IMR-90 (cell line): Measurements from ENCODE around the gene SNRK.

ENCODE experiments used
- MAZ ChIP-seq: IDR thresholded peaks from 2 replicates; pipeline ENCODE4 v1.6.1; 2012; ENCODE audit warnings: low read depth, mild to moderate bottlenecking, low read length, improper control_type of control experiment, moderate library complexity, borderline replicate concordance
- POLR2A ChIP-seq: IDR thresholded peaks from 2 replicates; pipeline ENCODE4 v1.6.1; 2012; ENCODE audit warnings: mild to moderate bottlenecking, low read depth, low read length
- TF ChIP-seq, protein P1 (sequence below): conservative IDR thresholded peaks from 2 replicates; pipeline ENCODE4 v1.5.1; 2012; ENCODE audit warnings: mild to moderate bottlenecking, low read depth, low read length, improper control_type of control experiment

DNA sequence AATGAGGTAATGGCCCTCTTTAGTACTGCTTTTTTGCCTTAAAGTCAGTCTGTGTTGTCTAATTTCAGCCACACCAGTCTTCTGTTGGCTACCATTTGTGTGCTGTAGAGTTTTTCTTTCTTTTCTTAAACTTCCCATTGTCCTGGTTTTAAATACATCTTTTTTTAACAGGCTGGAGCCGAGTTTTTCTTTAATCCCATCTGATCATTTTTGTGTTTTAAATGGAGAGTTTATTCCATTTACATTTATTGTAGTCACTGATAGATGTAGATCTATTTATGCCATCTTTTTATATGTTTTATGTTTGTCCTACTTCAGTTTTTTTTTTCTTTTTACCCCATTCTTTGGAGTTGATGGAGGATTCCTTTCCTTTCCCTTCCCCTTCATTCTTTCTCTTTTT, 49.5 kb downstream of the SNRK start:
- TF ChIP-seq, protein P1, sequence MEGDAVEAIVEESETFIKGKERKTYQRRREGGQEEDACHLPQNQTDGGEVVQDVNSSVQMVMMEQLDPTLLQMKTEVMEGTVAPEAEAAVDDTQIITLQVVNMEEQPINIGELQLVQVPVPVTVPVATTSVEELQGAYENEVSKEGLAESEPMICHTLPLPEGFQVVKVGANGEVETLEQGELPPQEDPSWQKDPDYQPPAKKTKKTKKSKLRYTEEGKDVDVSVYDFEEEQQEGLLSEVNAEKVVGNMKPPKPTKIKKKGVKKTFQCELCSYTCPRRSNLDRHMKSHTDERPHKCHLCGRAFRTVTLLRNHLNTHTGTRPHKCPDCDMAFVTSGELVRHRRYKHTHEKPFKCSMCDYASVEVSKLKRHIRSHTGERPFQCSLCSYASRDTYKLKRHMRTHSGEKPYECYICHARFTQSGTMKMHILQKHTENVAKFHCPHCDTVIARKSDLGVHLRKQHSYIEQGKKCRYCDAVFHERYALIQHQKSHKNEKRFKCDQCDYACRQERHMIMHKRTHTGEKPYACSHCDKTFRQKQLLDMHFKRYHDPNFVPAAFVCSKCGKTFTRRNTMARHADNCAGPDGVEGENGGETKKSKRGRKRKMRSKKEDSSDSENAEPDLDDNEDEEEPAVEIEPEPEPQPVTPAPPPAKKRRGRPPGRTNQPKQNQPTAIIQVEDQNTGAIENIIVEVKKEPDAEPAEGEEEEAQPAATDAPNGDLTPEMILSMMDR = no peak
- TF ChIP-seq POLR2A = no peak
- TF ChIP-seq MAZ = no peak
